Measurements from ENCODE around the gene POLR2M.

GRCh38 chr15:57751177-57751800 is 44.8 kb downstream of the POLR2M start:
- TF ChIP-seq CTCF (IDR thresholded peaks at IDR 0.05 in 8 of 11, conservative IDR thresholded peaks at IDR 0.05 in 3 of 11), result peak in 9 of 11 experiments; percentile 17 to 51 (median 34)
- TF ChIP-seq POLR2A (IDR thresholded peaks at IDR 0.05), result no peak
